Glomerular visceral epithelial cell (primary cell): ENCODE results near the gene AMBRA1.

Experiments
- DNase-seq: peaks from one replicate; pipeline ENCODE4 v3.0.0-alpha.2; 2016; ENCODE audit errors: extremely low spot score

Gene AMBRA1

DNA sequence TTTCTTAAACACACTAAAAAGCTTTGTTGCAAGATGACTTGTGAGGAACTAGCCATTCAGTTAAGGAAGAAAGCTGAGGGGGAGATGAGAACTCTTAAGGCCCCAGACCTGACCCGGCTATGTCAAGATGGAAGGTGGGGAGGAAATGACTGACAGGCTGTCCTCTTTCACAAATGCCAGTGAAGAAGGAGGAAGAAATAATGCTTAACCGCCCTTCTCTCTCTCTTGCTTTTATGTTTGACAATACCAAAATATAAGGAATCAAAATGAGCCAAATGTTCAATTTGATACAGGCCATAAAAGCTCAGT, 87.4 kb downstream of the AMBRA1 start:
- no peak for DNase-seq

DNA sequence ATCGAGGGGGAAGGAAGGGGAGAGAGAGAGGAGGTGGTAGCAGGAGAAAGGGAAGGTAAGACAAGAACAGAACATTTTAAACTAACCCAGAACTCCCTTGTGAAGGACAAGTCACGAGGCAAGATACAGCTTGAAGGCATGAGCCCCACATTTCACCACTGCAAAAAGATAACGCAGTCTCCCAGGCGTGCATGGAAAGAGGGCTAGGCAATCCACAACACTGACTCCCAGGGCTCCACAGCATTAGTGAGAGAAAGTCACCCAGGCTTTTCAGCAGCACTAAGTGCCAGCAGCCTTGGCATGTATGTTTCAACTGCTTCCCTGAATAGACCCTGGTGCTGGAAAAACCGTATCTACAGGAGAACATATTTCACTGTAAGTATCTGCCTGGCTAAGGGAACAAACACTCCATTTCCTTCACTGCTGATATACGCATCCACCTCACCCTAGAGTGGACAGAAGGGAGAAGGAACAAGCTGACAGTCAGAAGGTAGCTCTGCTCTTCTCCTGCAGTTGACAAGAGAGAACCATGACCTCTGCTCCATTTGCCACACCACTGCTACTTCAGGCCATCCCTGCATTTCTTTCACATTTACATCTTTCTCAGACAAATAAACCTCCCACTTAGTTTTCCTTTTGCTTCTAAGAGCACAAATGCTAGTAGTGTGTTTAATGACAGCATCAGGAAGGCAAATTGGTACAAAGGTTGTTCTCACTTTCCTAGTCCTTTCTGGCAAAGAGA, 87.9 kb downstream of the AMBRA1 start:
- no peak for DNase-seq

GRCh38 chr11:46504817-46505613, 88.8 kb downstream of the AMBRA1 start:
- DNase-seq = no peak

DNA sequence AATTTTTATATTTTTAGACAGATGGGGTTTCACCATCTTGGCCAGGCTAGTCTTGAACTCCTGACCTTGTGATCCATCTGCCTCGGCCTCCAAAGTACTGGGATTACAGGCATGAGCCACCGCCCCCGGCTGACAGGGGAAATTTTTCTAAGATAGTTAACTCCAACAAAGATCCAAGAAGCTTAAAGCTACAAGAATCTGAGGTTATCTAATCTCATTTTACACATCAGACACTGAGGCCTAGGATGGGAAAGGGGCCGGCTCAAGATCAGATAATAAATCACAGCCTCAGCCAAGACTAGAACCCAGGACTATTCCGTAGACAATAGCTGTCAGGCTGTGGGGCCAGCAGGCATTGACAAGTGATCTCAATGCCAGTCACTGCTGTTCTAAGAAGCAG, 94.0 kb downstream of the AMBRA1 start:
- DNase-seq = no peak

GRCh38 chr11:46498968-46499367, 94.9 kb downstream of the AMBRA1 start:
- no peak for DNase-seq

- DNase-seq = no peak
Observed at GRCh38 chr11:46498179-46498578, 95.6 kb downstream of the AMBRA1 start.

DNA sequence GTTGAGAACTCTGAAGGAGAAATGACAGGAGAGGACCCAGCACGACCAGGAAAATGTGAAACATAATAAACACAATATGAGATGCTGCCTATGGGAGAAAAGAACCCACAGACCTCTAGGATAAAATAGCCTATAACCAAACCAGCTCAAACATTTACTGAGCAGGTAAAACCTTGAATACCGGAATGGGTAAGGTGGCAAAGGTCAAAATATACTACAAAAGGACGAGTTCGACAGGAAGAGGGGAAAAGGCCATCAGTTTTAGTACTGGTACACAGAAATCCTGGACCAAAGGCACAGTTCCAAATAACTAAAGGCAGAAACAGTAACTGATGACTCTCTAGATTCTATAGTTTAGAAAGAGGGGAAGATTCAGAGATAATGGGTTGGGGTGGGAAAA, 96.3 kb downstream of the AMBRA1 start:
- DNase-seq = no peak

DNA sequence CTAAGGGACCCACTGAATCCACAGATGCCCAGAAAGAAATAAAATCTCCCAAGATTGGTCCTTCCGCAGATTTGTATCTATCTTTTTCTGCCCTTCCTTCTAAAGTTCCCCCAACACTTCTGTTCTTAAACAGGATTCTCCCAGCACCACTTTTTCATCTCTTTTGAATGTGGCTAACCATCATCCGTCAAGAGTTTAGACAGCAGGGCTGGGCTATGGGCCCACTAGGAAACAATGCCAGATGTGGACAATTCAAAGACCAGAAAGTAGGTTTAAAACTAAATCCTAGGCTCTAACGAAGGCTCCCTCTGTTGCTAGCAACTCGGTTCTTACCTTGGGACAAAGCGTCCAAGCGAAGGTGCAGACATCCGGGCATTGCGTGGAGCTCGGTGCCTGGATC, 100.0 kb downstream of the AMBRA1 start:
- DNase-seq = no peak

DNA sequence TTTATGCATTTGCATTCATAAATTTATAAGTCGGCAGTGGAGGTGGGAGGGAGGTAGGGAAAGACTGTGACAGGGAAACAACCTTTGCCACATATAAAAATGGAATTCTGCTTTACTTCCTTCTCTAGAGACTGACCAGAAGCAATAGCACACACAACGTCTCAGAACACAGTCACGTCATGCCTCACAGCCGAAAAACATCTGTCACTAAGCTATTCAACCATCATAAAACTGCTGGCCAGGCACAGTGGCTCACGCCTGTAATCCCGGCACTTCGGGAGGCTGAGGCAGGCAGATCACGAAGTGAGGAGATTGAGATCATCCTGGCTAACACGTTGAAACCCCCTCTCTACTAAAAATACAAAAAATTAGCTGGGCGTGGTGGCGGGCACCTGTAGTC, 101.3 kb downstream of the AMBRA1 start:
- no peak for DNase-seq

GRCh38 chr11:46491661-46492330, 102.0 kb downstream of the AMBRA1 start:
- DNase-seq = no peak

- peak; percentile 12 for DNase-seq
Observed at GRCh38 chr11:46490666-46491065, 103.2 kb downstream of the AMBRA1 start.

DNA sequence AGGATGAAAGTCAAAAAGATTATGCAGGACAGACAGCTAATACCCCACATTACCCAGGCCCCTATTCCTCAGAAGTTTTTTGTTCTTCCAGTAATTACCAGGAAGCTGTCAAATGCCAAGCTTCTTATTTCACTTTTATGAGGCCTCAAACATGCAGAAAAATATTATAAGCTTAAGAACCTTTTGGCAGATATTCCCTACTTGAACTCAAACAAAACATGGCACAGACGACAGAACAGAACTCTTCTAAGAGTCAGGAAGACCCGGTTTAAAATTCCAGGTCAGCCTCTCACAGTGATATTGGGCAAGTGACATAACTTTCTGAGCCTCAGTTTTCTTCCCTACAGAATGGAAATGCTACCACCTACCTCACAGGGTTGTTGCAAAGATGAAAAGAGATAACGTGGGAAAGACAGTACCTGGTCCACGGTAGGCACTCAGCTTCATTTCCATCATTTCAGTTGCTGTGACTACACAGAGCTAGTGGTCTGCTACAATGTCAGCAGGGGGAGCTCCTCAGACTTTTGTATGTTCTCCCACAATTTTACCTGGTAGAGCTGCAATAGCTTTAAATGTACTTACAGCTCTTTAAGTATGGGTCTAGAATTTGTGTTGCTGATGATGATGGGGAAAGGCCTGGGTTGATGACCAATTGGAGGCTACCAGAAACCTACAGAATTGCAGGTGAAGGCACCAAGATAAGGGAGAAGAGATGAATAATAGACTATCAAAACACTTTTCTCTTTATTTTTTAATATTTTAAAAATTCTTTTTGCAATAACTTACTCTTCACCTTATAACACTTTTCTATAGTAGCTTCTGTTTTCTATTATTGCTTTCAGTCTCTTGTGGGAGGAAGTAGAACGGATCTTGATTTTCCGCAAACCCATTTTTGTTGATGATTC, 103.9 kb downstream of the AMBRA1 start:
- DNase-seq = peak; percentile 45

DNA sequence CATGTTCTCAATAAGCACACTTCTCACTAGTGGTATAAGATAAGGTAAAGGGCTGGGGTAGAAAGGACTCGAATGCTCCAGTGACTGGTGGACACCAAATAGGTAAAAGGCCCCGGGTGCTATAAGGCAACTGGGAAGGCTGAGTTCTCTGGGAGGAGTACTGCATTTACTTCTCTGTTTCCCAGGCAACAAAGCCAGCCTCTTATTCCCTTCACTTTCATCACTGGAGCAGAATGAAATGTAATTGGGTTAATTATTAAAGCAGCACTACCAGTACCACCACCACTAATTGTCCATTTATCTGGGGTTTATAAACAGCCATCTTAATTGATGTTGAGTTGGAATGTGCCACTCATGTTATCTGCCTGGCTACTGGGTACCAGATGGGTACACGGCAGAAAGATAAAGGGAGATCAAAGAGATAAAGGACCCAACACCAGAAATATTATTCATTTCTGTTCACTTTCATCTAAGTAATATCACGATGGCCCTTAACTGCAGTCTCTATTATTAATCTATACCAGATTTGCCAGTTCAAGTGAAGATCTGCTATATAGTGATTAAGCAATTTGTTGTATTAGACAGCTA, 107.9 kb downstream of the AMBRA1 start:
- no peak for DNase-seq

GRCh38 chr11:46484101-46484500, 109.7 kb downstream of the AMBRA1 start:
- DNase-seq = no peak

DNA sequence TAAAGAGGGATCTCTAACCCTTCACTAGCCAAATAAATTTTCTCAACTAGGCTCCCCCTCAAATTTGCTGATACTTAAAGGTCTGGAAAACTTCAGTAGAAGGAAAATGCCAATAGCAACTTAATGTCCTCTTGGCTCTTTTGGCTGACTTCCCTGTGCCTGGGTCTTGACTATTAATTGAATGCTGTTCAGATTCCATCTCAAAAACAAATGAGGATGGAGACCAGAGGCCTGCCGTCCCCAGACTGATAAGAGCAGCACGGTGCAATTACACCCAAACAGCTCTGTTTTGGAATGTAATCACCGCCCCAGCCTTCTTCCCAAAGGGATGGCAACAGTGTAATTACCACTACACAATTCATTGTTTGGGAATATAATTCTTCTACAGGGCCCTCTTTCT, 112.9 kb downstream of the AMBRA1 start:
- DNase-seq = no peak

- no peak for DNase-seq
Observed at GRCh38 chr11:46480166-46480726, 113.6 kb downstream of the AMBRA1 start.

DNA sequence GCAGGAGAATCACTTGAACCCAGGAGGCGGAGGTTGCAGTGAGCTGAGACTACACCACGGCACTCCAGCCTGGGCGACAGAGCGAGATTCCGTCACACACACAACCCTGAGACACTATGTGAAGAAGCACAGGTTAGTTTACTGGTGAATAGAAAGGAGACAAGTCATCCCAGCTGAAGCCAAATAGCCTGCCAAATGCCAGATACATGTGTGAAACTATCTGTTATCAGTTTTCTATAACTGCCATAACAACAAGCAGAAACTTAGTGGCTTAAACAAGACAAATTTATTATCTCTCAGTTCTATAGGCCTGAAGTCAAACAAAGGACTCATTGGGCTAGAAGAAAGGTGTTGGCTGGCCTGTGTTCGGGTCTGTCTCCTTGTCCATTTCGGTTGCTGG, 114.2 kb downstream of the AMBRA1 start:
- DNase-seq = no peak

- DNase-seq = no peak
Observed at GRCh38 chr11:46478196-46478595, 115.6 kb downstream of the AMBRA1 start.

- DNase-seq = no peak
Observed at GRCh38 chr11:46477136-46477535, 116.7 kb downstream of the AMBRA1 start.

DNA sequence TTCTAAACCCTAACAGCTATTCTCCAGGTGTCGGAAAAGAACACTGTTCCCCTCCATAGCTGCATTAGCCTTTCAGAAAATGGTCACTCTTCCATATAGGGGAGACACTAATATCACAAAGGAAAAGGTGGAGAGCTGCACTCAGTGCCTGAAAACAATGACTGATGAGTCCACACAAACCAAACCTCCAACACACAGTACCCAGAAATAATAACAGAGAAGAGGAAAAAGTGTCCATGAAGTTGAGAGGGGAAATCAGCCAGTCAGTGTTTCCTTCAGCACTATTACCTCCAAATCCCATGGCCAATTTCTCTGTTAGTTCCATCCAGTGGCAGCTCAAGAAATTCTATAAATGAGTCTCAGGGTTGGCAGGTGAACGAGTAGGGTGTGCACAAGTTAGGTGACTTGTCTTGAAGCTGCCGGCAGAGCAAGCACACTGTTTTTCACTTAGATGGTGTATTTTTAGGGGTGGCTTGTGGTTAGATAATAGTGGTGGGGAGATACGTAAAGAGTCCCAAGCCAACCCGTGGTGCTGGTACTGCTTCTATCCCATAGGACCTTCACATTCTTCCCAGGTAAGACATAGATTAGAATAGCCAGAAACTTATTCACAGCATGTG, 117.8 kb downstream of the AMBRA1 start:
- no peak for DNase-seq
